Upper lobe of right lung (tissue), 1 donor: ENCODE results near the gene WDR55. TPM values are rescaled to one million over a fixed set of nuclear protein-coding genes. Genes with fewer than 3 reads are reported as not detected.

Experiments
- ATAC-seq: fragments of 200-7000 bp; cut with Tn5 transposase; one replicate; pipeline ENCODE4 v1.9.1; 2020; ENCODE audit warnings: mild to moderate bottlenecking, moderate library complexity
- DNase-seq: peaks from one replicate; pipeline ENCODE4 v3.0.0-alpha.2; 2020
- H3K27ac ChIP-seq: fragments of 200-600 bp; one replicate; pipeline ENCODE4 v1.8.0; 2022
- H3K27me3 ChIP-seq: fragments of 200-600 bp; one replicate; pipeline ENCODE4 v1.8.0; 2022; ENCODE audit warnings: mild to moderate bottlenecking
- H3K36me3 ChIP-seq: fragments of 200-600 bp; one replicate; pipeline ENCODE4 v1.8.0; 2022
- H3K4me1 ChIP-seq: fragments of 200-600 bp; one replicate; pipeline ENCODE4 v1.8.0; 2022
- H3K4me3 ChIP-seq: fragments of 200-600 bp; one replicate; pipeline ENCODE4 v1.8.0; 2022; ENCODE audit warnings: mild to moderate bottlenecking
- H3K9me3 ChIP-seq: fragments of 200-600 bp; one replicate; pipeline ENCODE4 v1.8.0; 2022
- CTCF ChIP-seq: fragments of 200-600 bp; IDR thresholded peaks from one replicate; pipeline ENCODE4 v1.8.0; 2022; ENCODE audit warnings: antibody characterized with exemption
- intact Hi-C: fragments of 100-400 bp; cut with DNase I; formaldehyde crosslinking; loops from one replicate; pipeline ENCODE4 v1.11.0; 2022
- total RNA-seq: library from RNA; stranded (reverse); fragmentation: NEBNext Ultra II Directional; extraction: Animal tissue kit (Norgen Biotek cat#: 25700); gene quantifications from one replicate; pipeline ENCODE4 v1.2.1, GENCODE V29; 2021
- donor health status: DM: no; HTN: yes; CAD: no; lungs with severe emphysema.

Gene WDR55
- total RNA-seq, 1 donor from 2014 or later, result 23.4 TPM

GRCh38 chr5:140674629-140675028 is 9.9 kb downstream of the WDR55 start:
- H3K4me3 ChIP-seq, result no peak overlapping the region
- DNase-seq, result no peak
- intact Hi-C loops, result no loop called here
- H3K36me3 ChIP-seq, result peaks cover 71% of the 10 kb centered on the region
- ATAC-seq, result no peak
- no peaks in the 10 kb centered on the region for H3K4me1 ChIP-seq
- no peaks in the 10 kb centered on the region for H3K9me3 ChIP-seq
- H3K27ac ChIP-seq, result no peak overlapping the region
- no peaks in the 10 kb centered on the region for H3K27me3 ChIP-seq
- TF ChIP-seq CTCF, result no peak

- no peak for TF ChIP-seq CTCF
- intact Hi-C loops, result no loop called here
- H3K27me3 ChIP-seq, result no peaks in the 10 kb centered on the region
- no peaks in the 10 kb centered on the region for H3K9me3 ChIP-seq
- DNase-seq, result no peak
- no peaks in the 10 kb centered on the region for H3K4me1 ChIP-seq
- no peak overlapping the region for H3K4me3 ChIP-seq
- peaks cover 94% of the 10 kb centered on the region for H3K36me3 ChIP-seq
- no peak for ATAC-seq
- no peak overlapping the region for H3K27ac ChIP-seq
These were observed 13.2 kb downstream of the WDR55 start for GRCh38 chr5:140677947-140678346.

GRCh38 chr5:140678993-140679392 is 14.3 kb downstream of the WDR55 start:
- intact Hi-C loops, result no loop called here
- ATAC-seq, result no peak
- Histone ChIP-seq H3K27me3 (no peaks in the 10 kb centered on the region), H3K36me3 (peaks cover 92% of the 10 kb centered on the region), H3K9me3 (no peaks in the 10 kb centered on the region), H3K4me3 (no peak overlapping the region), H3K4me1 (no peaks in the 10 kb centered on the region), H3K27ac (no peak overlapping the region)
- DNase-seq, result no peak
- TF ChIP-seq CTCF, result no peak

GRCh38 chr5:140690376-140690932 is 25.8 kb downstream of the WDR55 start:
- Histone ChIP-seq H3K4me1 (peaks cover 27% of the 10 kb centered on the region), H3K27ac (peak overlapping the region; percentile 85), H3K36me3 (peaks cover 53% of the 10 kb centered on the region), H3K27me3 (no peaks in the 10 kb centered on the region), H3K9me3 (no peaks in the 10 kb centered on the region), H3K4me3 (peak overlapping the region; percentile 70)
- ATAC-seq, result no peak
- intact Hi-C loops, result no loop called here
- DNase-seq, result no peak
- TF ChIP-seq CTCF, result no peak

- peak; percentile 94 for DNase-seq
- Histone ChIP-seq H3K9me3 (no peaks in the 10 kb centered on the region), H3K4me1 (peaks cover 27% of the 10 kb centered on the region), H3K4me3 (peak within 1 kb of the TSS; percentile 70), H3K27me3 (no peaks in the 10 kb centered on the region), H3K27ac (peak within 1 kb of the TSS; percentile 85), H3K36me3 (peaks cover 55% of the 10 kb centered on the region)
- no peak for TF ChIP-seq CTCF
- peak; percentile 99 for ATAC-seq
- intact Hi-C loops, result no loop called here
These were observed 26.5 kb downstream of the WDR55 start, which contains the start of the genes HARS1 and HARS2 for GRCh38 chr5:140690941-140691924. TSS of gene HARS1 (minus strand) at chr5:140691370. CDS start at chr5:140691304, 66 bp downstream. TSS of gene HARS2 (plus strand) at chr5:140691455. CDS start at chr5:140691649, 194 bp downstream.
